ENCODE results near the gene PPP1R16B.

PPP1R16B gene

DNA sequence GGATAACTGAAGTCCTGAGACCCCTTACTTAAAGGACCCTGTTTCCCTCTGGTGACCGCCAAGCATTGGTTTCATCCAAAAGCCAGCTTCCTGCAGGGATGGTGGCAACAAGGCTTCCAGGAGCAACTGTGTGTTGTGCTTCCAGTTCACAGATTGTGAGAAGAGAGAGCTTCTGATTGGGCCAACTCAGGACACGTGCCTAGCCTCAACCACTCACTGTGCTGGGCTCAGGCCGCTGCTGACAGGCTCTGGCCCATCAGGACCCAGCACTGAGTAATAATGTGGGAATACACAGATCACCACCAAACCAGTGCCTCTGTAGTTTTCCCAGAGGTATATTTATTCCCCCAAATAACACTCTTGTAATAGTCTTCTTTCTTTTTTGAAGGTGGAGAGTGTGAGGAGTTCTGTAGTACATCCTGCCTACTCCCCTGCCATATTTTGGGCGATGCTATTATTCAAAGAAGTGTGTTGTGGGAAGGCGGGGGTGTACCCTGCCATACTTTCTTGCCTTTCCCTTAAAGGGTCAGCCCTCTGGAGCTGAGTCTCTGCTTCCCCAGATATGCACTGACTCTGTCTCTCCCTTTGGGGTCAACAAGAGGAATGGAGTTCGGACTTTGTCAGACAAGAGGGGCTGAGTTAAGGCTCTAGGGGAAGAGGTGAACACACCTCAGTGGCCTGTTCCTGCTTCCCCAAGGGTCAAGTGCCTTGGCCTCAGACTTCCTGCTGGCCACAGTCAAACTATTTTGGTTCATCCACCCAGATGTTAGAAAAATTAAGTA lies 23.2 kb downstream of the PPP1R16B start:
- DNase-seq = no peak

DNA sequence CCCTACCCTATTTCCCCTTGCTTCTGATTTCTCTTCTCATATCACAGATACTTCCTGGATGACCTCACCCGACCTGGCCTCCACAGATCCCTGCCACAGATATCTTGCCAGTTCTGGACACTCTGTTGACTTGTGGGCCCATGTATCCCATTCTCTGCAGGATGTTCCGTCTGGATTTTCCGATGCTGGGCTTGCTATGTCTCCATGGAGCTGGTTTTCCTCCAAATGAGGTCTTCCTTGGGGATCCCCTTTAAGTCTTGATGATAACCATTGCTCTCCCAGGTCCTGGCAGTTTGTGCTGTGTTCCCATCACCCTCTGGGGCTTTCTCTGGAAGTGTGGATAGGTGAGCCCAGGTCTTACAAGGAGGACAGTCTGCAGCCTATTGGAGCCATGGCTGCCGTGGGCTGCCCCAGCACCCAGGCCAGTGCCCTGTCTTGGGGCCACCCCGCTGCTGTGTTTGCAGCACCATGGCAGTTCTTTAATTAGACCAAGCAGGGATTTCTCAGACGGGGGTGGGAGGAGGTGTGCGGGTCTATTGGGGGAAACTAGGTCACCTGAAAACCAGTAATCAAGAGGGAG lies 23.9 kb downstream of the PPP1R16B start:
- DNase-seq = no peak

DNA sequence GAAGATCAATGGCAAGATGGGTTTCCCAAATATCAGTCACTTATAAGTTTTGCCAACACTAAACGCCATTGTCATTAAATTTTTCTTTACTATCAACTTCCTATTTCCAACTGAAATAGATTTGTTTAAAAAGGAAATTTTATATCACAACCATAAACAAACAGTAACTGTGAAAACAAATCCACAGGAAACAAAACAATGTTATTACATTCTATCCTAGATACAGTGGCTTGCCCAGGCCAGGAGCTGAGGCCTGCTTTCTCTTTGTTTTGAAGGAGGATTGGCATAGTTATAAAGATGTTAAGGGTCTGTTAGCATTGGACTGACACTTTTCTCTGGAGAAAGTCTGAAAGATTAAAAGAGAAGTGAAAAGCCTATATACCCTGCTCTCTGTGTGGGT lies 24.9 kb downstream of the PPP1R16B start:
- DNase-seq = no peak

DNA sequence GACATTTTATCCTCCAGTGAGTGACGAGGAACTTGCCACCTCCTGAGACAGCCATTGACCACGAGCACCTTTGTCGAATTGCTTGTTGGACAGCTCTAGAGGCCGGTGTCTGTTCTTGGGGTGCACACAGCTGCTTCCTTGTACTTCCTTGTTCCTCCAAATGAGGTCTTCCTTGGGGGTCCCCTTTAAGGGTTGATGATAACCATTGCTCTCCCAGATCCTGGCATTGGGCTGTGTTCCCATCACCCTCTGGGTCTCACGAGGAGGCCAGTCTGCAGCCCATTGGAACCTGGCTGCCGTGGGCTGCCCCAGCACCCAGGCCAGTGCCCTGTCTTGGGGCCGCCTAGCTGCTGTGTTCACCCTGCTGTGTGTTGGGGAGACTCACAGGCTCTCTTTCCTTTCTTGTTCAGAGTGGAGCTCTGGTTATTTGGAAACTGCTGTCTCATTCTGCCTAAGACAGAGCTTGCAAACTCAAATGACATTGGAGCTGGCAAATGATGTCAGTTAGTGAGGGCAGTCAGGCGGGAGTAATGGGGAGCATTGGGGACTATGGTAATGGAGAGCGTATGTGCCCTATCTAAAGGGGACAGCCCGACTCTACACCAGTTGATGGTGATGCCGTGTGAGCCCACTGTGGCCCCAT lies 25.7 kb downstream of the PPP1R16B start:
- no peak for DNase-seq

DNA sequence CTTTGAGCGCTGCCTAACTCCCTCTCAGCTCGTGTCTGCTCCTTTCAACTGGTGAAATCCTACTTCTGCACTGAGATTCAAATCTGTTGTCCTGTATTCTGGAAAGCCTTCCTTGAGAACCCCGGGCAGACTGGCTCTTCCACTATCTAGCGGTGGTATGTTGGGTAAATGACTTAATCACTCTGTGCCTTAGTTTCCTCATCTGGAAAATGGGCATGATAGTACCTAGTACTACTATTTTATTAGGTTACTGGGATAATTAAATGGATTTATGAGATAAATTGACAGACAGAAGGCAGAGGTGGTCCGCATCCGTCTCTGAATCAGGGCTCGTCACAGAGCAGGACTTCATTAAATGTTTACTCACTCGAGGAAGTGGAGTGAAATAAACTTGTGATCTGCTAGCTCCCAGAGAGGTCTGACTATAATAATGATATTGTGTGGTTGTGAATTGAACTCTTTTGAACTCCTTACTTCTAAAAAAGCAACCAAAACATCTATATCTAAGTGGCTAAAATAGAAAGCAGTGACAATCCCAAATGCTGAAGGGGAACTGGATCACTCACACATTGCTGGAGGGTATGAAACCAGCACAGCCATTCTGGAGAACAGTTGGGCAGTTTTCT lies 26.6 kb downstream of the PPP1R16B start:
- DNase-seq = no peak

DNA sequence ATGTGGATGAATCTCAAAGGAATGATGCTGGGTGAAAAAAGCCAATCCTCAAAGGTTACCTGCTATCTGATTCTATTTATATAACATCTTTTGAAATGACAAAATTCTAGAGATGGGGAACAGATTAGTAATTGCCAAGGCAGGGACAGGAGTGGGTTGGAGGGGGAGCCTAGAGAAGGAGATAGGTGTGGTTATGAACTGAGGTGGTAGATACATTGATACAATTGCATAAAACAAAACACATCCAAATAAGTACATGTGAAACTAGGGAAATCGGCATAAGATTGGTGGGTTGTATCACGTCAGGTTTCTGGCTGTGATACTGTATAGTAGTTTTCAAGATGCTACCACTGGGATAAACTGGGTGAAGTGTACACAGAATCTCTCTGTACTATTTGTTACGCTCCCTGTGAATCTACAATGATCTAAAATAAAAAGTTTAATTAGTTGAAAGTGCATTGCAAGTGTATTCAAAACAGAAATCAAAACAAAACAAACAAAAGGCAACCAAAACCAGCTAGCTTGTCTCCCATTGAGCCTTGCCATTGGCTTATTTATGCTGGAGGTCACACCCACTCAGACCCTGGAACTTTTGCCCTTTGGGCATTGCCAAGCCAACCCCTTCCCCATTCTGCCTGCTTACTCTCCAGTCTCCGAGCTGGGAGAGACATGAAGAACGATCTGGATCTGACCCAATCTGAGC lies 27.8 kb downstream of the PPP1R16B start:
- DNase-seq = no peak

DNA sequence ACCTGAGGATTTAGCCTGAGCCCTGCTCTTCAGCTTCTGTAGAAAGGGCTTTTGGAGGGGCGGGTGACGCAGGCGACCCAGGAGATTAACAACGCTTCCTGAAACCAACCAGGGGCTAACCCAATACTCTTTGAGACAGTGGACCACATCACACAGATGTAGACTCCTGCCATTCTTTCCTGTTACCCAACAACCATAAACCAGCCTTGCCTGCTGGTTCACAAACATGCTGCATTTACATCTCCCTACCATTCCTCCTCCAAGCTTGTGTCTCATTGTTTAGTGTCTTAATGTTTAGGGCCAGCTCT lies 28.3 kb downstream of the PPP1R16B start:
- no peak for DNase-seq

DNA sequence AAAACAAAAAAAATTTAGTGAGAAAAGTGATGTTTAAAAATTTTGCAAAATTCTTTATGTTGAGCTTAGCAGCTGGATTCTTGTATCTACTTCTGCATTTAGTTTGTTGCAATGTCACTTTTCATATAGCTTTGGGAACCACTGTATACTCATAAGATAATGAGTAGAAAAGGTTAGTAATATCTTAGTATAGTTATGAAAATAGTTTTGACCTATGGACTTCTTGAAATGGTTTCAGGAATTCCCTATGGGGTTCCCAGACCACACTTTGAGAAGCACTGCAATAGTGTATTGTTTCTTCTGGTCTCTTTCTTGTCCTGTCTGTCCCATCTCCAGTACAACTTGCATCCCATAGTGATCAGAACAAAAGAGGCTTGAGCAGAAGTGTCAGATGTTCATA lies 29.4 kb downstream of the PPP1R16B start:
- no peak for DNase-seq

DNA sequence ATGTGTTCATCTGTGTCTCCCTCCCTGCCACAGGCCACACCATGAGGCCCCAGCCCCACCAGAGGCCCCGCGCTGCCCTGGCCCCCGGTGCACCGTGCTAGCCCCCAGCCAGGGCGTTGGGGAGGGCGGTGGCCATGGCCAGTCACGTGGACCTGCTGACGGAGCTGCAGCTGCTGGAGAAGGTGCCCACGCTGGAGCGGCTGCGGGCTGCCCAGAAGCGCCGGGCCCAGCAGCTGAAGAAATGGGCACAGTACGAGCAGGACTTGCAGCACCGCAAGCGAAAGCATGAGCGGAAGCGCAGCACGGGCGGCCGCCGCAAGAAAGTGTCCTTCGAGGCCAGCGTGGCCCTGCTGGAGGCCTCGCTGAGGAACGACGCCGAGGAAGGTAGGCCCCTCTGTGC lies 30.3 kb downstream of the PPP1R16B start:
- no peak for DNase-seq

DNA sequence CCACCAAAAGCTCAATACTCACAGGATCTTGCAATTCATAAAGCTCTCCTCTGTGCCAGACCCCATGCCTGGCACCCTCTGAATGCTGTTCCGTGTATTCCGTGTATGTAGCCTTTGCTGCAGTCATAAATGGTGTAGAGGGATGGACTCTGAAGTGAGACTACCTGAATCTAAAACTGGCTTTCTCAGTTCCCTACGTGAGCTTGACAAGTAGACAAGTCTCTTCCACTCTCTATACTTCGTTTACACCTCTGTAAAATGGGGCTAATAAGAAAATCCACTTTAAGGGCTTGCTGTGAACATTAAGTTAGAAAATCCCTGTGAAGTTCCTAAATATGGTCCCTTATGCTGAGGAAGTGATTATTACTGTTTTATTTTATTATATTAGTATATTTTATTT lies 31.5 kb downstream of the PPP1R16B start:
- DNase-seq = no peak

DNA sequence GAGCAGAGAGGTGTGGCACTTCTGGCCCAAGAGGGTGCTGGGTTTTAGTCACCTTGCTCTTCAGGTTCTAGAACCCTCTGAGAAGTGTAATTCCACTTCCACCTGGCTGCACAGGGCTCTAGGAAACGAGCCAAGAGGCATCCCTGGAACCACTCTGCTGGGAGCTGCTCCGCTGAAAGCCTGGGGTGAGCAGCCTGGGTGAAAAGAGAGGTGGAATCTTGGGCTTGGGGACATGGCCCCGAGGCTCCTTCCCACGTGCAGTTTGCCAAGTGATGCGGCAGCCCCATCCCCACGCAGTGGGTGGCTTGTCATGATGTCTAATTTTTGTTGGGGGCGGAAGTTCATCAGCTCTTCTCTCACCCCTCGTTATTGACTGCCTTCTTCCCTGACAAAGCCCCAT lies 32.8 kb downstream of the PPP1R16B start:
- no peak for DNase-seq

DNA sequence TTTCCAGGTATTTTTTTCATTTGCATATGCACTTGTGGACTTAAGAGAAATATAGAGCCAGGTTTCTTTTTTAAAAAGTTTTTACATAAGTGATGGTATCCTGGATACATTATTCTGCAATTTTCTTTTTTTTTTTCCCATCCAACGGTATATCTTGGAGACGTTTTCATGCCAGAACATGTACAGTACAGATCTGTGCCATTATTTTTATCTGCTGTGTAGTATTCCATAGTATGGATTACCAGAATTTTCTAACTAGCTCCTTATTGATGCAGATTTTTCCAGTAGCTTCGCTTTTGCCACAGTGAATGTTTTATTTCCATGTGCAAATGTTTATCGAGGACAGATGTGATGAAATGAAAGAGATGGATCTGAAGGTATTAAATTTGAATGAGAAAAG lies 34.1 kb downstream of the PPP1R16B start:
- DNase-seq = no peak

DNA sequence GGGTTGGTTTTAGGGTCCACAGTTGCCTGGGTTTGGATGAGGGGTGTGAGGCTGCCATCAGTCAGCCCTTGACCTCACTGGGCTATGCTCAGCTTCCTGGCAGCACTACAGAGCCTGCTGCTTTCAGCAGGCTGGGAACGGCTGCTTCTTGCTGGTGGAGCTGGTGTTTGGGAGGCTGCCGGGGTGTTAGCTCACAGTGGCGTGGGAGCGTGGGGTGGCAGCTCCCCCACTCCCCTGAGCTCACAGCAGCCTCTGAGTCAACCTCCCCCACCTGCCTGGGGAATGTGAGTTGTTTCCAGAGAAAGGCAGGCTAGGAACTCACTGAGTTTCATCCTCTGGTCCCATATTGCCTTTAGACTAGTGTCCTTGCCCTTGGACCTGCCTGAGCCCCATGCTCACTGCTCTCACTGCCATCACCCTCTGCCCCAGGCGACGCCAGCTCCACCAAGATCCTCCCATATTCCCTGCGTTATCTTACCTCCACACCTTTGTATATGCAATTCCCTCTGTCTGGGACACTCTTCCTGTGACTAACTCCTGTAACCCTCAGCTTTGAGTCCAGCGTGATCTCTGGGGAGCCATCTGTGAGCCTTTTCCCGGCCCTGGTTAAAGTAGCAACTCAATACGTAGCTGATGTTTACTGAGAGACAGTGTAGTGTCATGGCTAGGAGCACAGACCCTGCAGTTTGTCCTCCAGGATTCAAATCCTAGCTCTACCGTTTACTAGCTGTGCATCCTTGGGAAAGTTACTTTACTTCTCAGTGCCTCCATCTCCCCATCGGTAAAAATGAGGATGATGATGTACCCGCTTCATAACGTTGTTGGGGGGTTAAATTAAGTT lies 34.8 kb downstream of the PPP1R16B start:
- no peak for DNase-seq

DNA sequence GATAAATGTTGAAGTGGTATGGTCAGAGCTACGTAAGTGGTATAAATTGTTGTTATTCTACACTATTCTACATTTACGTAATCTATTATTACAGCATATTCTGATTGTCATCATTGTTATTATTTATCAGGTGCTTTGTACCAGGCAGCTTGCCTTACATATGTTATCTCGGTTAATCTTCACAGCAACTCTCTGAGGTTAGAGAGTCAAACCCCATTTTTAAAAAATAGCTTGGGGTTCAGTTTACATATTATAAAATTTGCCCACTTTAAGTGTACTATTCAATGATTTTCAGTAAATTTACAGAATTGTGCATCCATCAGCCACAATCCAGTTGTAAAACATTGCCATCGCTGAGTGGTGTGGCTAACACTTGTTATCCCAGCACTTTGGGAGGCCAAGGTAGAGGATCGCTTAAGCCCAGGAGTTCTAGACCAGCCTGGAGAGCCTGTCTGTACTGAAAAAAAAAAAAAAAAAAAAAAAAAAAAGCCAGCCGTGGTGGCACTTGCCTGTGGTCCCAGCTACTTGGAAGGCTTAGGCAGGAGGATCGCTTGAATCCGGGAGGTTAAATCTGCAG lies 35.5 kb downstream of the PPP1R16B start:
- no peak for DNase-seq

DNA sequence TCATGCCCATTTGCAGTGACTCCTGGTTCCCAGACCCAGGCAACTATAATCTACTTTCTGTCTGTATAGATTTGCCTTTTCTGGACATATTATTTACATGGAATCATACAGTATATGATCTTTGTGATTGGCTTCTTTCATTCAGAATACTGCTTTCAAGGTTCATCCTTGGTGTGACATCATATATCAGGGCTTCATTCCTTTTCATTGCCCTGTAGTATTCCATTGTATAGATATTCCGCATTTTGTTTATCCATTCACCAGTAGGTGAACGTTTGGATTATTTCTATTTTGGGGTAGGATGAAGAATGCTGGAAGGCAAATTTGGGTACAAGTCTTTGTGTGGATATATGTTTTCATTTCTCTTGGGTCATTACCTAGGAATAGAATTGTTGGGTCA lies 36.1 kb downstream of the PPP1R16B start:
- no peak for DNase-seq

DNA sequence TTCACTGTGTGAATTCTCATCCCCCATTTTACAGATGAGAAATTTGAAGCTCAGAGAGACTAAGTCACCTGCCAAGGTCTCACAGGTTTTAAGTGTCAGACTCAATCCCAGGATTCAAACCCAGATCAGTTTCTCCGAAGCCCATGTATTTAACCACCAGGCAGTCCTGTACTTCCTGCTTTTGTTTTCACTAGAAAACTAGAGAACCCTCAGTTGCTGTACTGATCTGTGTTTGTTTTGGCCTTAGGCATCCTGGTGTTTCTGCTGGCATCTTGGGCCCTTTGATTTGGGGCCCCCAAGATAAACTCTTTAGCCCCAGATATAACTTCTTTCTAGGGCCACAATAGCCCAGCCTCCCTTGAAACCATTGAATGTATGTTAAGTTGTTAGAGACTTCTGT lies 36.5 kb downstream of the PPP1R16B start:
- DNase-seq = no peak

DNA sequence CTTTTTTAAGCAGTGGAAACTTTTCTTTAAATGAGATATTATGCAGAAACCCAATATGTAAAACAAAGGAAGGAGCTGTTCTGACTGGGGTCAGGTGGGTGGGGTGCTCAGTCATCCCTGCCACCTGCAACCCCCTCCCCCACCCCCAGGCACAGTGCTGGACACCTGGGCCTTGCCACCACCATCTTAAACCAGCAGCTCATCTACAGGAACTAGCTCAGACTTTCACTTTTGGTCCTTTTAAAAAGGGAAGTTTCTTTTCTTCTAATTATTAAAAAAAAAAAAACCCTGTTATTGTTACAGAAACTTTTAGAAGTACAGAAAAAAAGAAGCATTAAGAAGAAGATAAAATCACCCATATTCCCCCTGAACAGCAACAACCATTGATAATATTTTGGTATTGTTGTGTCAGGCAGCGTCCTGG lies 37.1 kb downstream of the PPP1R16B start:
- DNase-seq = no peak

DNA sequence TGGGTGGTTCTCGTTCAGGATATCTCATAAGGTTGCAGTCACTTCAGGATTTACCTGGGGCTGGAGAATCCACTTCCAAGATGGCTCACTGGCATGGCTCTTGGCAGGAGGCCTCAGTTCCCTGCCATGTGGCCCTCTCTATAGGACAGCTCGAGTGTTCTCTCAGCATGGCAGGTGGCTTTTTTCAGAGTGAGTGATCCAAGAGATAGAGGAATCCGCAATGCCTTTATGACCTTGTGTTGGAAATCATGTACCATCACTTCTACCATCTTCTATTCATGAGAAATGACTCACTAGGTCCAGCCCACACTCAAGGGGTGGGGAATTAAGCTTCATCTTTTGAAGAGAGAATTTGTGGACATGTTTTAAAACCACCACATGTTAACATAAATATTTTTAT lies 37.8 kb downstream of the PPP1R16B start:
- DNase-seq = no peak

DNA sequence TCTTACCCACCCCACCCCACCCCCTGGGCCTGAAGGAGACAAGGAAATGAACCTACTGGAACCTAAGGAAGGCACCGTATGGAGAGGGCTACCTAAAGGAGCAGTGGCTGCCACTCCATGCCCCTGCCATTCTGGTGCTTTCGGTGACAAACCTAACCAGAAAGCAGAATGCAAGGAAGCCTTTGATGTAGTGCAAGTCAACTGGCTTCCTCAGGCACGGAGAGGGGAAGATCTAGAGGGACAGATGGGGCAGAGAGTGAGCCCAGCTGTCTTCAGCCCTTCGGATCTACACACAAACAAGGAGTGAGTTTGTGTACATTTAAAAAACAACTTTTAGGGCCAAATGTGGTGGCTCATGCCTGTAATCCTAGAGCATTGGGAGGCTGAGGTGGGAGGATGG lies 39.5 kb downstream of the PPP1R16B start:
- DNase-seq = no peak

DNA sequence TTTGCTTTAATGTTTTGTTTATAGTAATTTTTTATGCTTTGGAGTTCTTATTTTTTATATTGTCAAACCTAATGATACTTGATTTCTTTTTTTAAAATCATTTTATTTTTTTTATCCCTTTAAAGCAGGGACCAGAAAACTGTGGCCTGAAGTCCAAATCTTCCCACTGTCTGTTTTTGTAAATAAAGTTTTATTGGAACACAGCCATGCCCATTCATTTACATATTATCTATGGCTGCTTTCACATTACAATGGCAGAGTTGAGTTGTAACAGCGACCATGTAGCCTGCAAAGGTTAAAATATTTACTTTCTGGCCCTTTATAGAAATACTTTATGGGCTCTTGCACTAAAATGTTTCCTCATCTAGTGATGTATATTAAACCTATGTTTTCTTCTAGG lies 42.3 kb downstream of the PPP1R16B start:
- DNase-seq = no peak

DNA sequence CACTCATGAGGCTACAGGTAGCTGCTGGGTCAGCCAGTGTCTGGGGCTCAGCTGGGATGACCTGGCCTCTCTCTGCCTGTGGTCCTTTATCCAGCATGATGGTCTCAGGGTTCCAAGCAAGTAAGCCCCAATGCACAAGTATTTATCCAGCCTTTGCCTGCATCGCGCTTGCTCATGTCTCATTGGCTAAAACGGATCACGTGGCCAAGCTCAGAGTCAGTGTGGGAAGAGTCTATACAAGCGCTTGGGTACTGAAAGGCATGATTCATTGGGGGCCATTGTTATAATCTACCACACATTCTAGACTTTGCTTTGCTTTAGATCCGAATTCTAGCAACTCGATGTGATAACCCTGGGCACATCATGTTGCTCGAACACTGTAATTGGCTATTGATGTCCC lies 48.3 kb downstream of the PPP1R16B start:
- no peak for DNase-seq

DNA sequence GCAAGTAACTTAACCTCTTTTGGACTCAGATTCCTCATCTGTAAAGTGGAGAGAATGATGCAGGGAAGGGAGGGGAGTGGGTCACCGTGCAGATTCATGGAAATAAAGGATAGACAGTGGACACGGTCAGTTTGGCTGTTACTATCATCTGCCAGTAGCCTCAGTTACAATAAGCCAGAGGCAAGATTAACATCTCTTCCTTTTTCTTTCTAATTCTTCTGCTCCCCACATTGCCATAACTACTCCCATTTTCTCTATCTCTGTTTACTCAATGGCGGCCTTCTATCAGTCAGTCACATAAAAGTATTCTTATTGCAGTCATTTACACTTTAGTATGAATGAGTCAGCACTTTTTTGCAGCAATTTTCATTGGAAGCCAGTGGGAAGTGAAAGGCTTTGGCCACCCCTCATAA lies 49.2 kb downstream of the PPP1R16B start:
- no peak for DNase-seq
